Ammon's horn (tissue), 1 donor: ENCODE results near the gene NUTM2B.
"Not testable (repeated sequence)": the region's sequence is repeated elsewhere in the genome, so short reads cannot be mapped to it uniquely, and the experiment has no call there.

ENCODE experiments used
- DNase-seq: peaks from one replicate; pipeline ENCODE4 v3.0.0-alpha.2; 2016; ENCODE audit warnings: low spot score

The NUTM2B gene

DNA sequence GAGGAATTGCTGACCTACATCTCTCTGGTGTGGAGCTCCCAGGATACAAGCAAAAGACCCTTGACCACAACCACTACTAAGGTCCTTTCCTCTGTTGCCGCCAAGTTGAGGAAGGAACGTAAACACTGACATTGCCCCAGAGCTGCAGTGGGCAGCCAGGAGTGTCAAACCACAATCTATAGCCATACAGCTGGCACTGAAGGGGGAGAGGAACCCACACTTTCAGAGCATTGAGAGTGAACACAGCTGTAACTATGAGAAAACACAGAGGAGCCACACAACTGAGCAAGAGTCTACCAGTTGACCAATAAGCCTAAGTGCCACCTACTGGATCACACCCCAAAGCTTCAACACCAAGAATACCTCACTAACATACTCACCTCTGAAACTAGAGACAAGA, 45.5 kb downstream of the NUTM2B start:
- DNase-seq = not testable (repeated sequence)

DNA sequence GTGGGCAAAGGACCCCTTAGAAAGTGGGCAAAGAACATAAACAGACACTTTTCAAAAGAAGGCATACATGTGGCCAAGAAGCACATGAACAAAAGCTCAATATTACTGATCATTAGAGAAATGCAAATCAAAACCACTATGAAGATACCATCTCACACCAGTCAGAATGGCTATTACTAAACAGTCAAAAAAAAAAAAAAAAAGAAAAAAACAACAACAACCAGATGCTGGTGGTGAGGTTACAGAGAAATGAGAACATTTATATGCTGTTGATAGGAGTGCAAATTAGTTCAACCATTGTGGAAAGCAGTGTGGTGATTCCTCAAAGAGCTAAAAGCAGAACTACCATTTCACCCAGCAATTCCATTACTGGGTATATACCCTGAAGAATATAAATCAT, 50.6 kb downstream of the NUTM2B start:
- DNase-seq = not testable (repeated sequence)

- not testable (repeated sequence) for DNase-seq
Observed at GRCh38 chr10:79758297-79758993, 55.4 kb downstream of the NUTM2B start.
